GM18517 (cell line): ENCODE data around the gene ENSA.
"Not testable (repeated sequence)": the region's sequence is repeated elsewhere in the genome, so short reads cannot be mapped to it uniquely, and the experiment has no call there.

Source experiments
- ATAC-seq: cut with Tn5 transposase; IDR thresholded peaks from one replicate; pipeline ENCODE4 v1.9.1; 2021; ENCODE audit warnings: mild to moderate bottlenecking, moderate library complexity; ENCODE audit not compliant: unreplicated experiment

The ENSA gene

GRCh38 chr1:150581962-150582361, 47.5 kb downstream of the ENSA start:
- ATAC-seq = not testable (repeated sequence)

- not testable (repeated sequence) for ATAC-seq
Measured at GRCh38 chr1:150581437-150581836, 48.0 kb downstream of the ENSA start.

- not testable (repeated sequence) for ATAC-seq
Measured at GRCh38 chr1:150580966-150581365, 48.4 kb downstream of the ENSA start.

- no peak for ATAC-seq
Measured at GRCh38 chr1:150579945-150580642, 49.3 kb downstream of the ENSA start.

GRCh38 chr1:150579110-150579944, 50.1 kb downstream of the ENSA start, which contains the start of gene MCL1:
MCL1 (minus strand) TSS chr1:150579610; CDS start chr1:150579530, 80 bp downstream.
- ATAC-seq = peak; percentile 87

- no peak for ATAC-seq
Measured at GRCh38 chr1:150578272-150579109, 50.9 kb downstream of the ENSA start.

- ATAC-seq = no peak
Measured at GRCh38 chr1:150577557-150578271, 51.7 kb downstream of the ENSA start.

- no peak for ATAC-seq
Measured at GRCh38 chr1:150576794-150577556, 52.4 kb downstream of the ENSA start.

GRCh38 chr1:150576367-150576711, 53.1 kb downstream of the ENSA start:
- ATAC-seq = no peak

GRCh38 chr1:150575518-150576366, 53.7 kb downstream of the ENSA start:
- no peak for ATAC-seq

GRCh38 chr1:150575072-150575489, 54.3 kb downstream of the ENSA start:
- no peak for ATAC-seq

GRCh38 chr1:150574260-150575071, 54.9 kb downstream of the ENSA start:
- ATAC-seq = no peak

- ATAC-seq = not testable (repeated sequence)
Measured at GRCh38 chr1:150573648-150574071, 55.8 kb downstream of the ENSA start.

- ATAC-seq = no peak
Measured at GRCh38 chr1:150572918-150573647, 56.3 kb downstream of the ENSA start.
